Panc1 (cell line): ENCODE measurements around the gene HTR1D. TPM values are rescaled to one million over a fixed set of nuclear protein-coding genes. Genes with fewer than 3 reads are reported as not detected.

ENCODE experiments used
- ATAC-seq: fragments of 200-7000 bp; cut with Tn5 transposase; 2 replicates; pipeline ENCODE4 v1.9.1; 2020; ENCODE audit warnings: mild to moderate bottlenecking, moderate library complexity
- BruUV-seq: library from RNA; stranded (reverse); fragments of 400-500 nt; replicated peaks from 2 replicates; lab custom pipeline; 2021; lab: Mats Ljungman, UMichigan
- CTCF ChIA-PET: fragments of 300-600 bp; sonication (Branson Sonifier 250); formaldehyde crosslinking; loops from one replicate; lab custom pipeline; 2022; ENCODE audit warnings: antibody characterized with exemption; lab: Charles Lee
- POLR2A ChIA-PET: fragments of 300-600 bp; sonication (Branson Sonifier 250); formaldehyde crosslinking; loops from one replicate; lab custom pipeline; 2022; ENCODE audit warnings: antibody characterized with exemption; lab: Charles Lee
- DNase-seq: peaks from one replicate; pipeline ENCODE4 v3.0.0-alpha.2; 2010; ENCODE audit warnings: low read depth, low spot score
- H3K27ac ChIP-seq: 2 replicates; pipeline ENCODE4 v1.5.1; 2011; ENCODE audit warnings: mild to moderate bottlenecking, low read length, inconsistent platforms
- H3K27me3 ChIP-seq: fragments of 200-500 bp; sonication (Bioruptor generic); 2 replicates; pipeline ENCODE4 v1.6.0; 2014; ENCODE audit warnings: low read length, inconsistent platforms; ENCODE audit not compliant: control insufficient read depth, insufficient read depth
- H3K36me3 ChIP-seq: fragments of 200-500 bp; sonication (Bioruptor generic); 2 replicates; pipeline ENCODE4 v1.5.1; 2014; ENCODE audit warnings: inconsistent platforms, mild to moderate bottlenecking, low read length, moderate library complexity; ENCODE audit not compliant: control insufficient read depth, insufficient read depth
- H3K4me1 ChIP-seq: 2 replicates; pipeline ENCODE4 v1.5.1; 2011; ENCODE audit warnings: inconsistent platforms, mild to moderate bottlenecking, low read length, moderate library complexity; ENCODE audit not compliant: control insufficient read depth, insufficient read depth
- H3K4me3 ChIP-seq, 2 experiments: 2 replicates each; pipeline ENCODE4 v1.5.1; 2011 to 2012; ENCODE audit warnings: low read depth in 2 of 2, low read length in 2 of 2, mild to moderate bottlenecking in 2 of 2, inconsistent platforms in 1 of 2, moderate library complexity in 1 of 2
- H3K9me3 ChIP-seq: fragments of 200-500 bp; sonication (Bioruptor generic); 2 replicates; pipeline ENCODE4 v1.5.1; 2014; ENCODE audit warnings: low read depth, mild to moderate bottlenecking, inconsistent platforms, low read length, moderate library complexity; ENCODE audit not compliant: control insufficient read depth, insufficient read depth
- CTCF ChIP-seq: fragments of 450-650 bp; IDR thresholded peaks from 2 replicates; pipeline ENCODE4 v1.5.1; 2017; ENCODE audit warnings: mild to moderate bottlenecking
- REST ChIP-seq, 2 experiments: IDR thresholded peaks; 2 replicates each; pipeline ENCODE4 v1.6.1; 2011 to 2012; ENCODE audit warnings: low read depth in 2 of 2, control low read depth in 1 of 2, low read length in 1 of 2, mild to moderate bottlenecking in 1 of 2, moderate library complexity in 1 of 2; ENCODE audit not compliant: insufficient read depth in 1 of 2
- SIN3A ChIP-seq: IDR thresholded peaks from 2 replicates; pipeline ENCODE4 v1.6.1; 2012; ENCODE audit warnings: low read depth, mild to moderate bottlenecking, low read length, moderate library complexity, borderline replicate concordance; ENCODE audit not compliant: insufficient read depth
- TCF7L2 ChIP-seq: IDR thresholded peaks from 2 replicates; pipeline ENCODE4 v1.6.1; 2011; ENCODE audit warnings: mild to moderate bottlenecking, low read depth, low read length, inconsistent platforms
- in situ Hi-C: cut with HindIII; loops from 2 replicates; pipeline ENCODE4 v1.10.0; 2016; ENCODE audit warnings: low sequenced_read_pairs, low pct_unique_long_range_greater_than_20kb
- intact Hi-C: fragments of 100-400 bp; cut with micrococcal nuclease; formaldehyde crosslinking; loops from one replicate; pipeline ENCODE4 v1.10.0; 2022; ENCODE audit not compliant: unreplicated experiment
- total RNA-seq: library from RNA; stranded (reverse); gene quantifications from one replicate; pipeline ENCODE4 v1.2.1, GENCODE V29; 2021; ENCODE audit not compliant: unreplicated experiment

HTR1D gene
- total RNA-seq, 1 experiment from 2014 or later: 3.5 TPM

GRCh38 chr1:23179862-23180261 is 37.4 kb downstream of the HTR1D start:
- in situ Hi-C loops (loop anchor here (25.0 kb wide), 1 partner anchor 93 kb away; no protein-coding TSS in a partner anchor), intact Hi-C loops (no loop called here)
- Histone ChIP-seq H3K36me3 (no peaks in the 10 kb centered on the region), H3K9me3 (no peaks in the 10 kb centered on the region), H3K4me3 (no peak overlapping the region), H3K27me3 (no peaks in the 10 kb centered on the region), H3K27ac (no peak overlapping the region), H3K4me1 (peaks cover 6% of the 10 kb centered on the region)
- TF ChIP-seq REST (IDR thresholded peaks at IDR 0.05; ENCODE audit: insufficient read depth in 1 of 2, low read depth in 2 of 2, low read length in 1 of 2) (no peak), CTCF (no peak), TCF7L2 (no peak)
- ATAC-seq: no peak
- POLR2A ChIA-PET: interaction anchor here (0.8 kb wide), 1 partner anchor 504 kb away, joined by 11 read pairs; no protein-coding TSS in a partner anchor
- no peak for DNase-seq
- no TSS peak for BruUV-seq
- CTCF ChIA-PET: interaction anchor here (1.4 kb wide), 1 partner anchor 81 kb away, joined by 4 read pairs; no protein-coding TSS in a partner anchor

- no peaks in the 10 kb centered on the region for H3K9me3 ChIP-seq
- BruUV-seq: no TSS peak
- H3K27me3 ChIP-seq: no peaks in the 10 kb centered on the region
- H3K27ac ChIP-seq: 0 out of 2 replicates have a peak overlapping the region, but pooled peaks have one; percentile 8
- in situ Hi-C loops: loop anchor here (25.0 kb wide), 1 partner anchor 92 kb away; no protein-coding TSS in a partner anchor
- DNase-seq (no peak), ATAC-seq (peak; percentile 64; the same call in 1 of the 2 replicates)
- peaks cover 6% of the 10 kb centered on the region for H3K4me1 ChIP-seq
- no peaks in the 10 kb centered on the region for H3K36me3 ChIP-seq
- POLR2A ChIA-PET: interaction anchor here (0.9 kb wide), 1 partner anchor 80 kb away, joined by 10 read pairs; no protein-coding TSS in a partner anchor
- CTCF ChIA-PET: interaction anchor here (0.6 to 2.0 kb wide), 6 partner anchors 8 to 138 kb away, joined by 3 to 12 read pairs (median 4); no protein-coding TSS in a partner anchor
- no peak overlapping the region for H3K4me3 ChIP-seq
- TF ChIP-seq SIN3A: no peak
- peak; percentile 60 for TF ChIP-seq CTCF
- intact Hi-C loops: no loop called here
Observed at GRCh38 chr1:23178950-23179349, 38.4 kb downstream of the HTR1D start.
